HG02970 (cell line): ENCODE results near the gene EIF3L.

Experiments
- ATAC-seq: cut with Tn5 transposase; IDR thresholded peaks from one replicate; pipeline ENCODE4 v1.9.1; 2021; ENCODE audit warnings: mild to moderate bottlenecking, moderate library complexity, moderate number of reproducible peaks; ENCODE audit not compliant: unreplicated experiment, low FRiP score

The EIF3L gene

GRCh38 chr22:37816543-37817180 lies 32.6 kb upstream of the EIF3L start:
- ATAC-seq: no peak

- no peak for ATAC-seq
Observed at GRCh38 chr22:37817705-37818408, 31.4 kb upstream of the EIF3L start.

- ATAC-seq: no peak
Observed at GRCh38 chr22:37818409-37819104, 30.7 kb upstream of the EIF3L start.

GRCh38 chr22:37819105-37819433 lies 30.1 kb upstream of the EIF3L start:
- no peak for ATAC-seq

- ATAC-seq: no peak
Observed at GRCh38 chr22:37820350-37820749, 28.9 kb upstream of the EIF3L start.

GRCh38 chr22:37822079-37822833 lies 27.0 kb upstream of the EIF3L start:
- no peak for ATAC-seq

- ATAC-seq: no peak
Observed at GRCh38 chr22:37823134-37823985, 25.9 kb upstream of the EIF3L start, which contains the start of gene GALR3. TSS of gene GALR3 (plus strand) at chr22:37823382. CDS start at chr22:37823407, 25 bp downstream.

- no peak for ATAC-seq
Observed at GRCh38 chr22:37824674-37825641, 24.3 kb upstream of the EIF3L start.

GRCh38 chr22:37827056-37827455 lies 22.2 kb upstream of the EIF3L start:
- no peak for ATAC-seq

- ATAC-seq: no peak
Observed at GRCh38 chr22:37830093-37830842, 19.0 kb upstream of the EIF3L start.

- ATAC-seq: no peak
Observed at GRCh38 chr22:37831472-37831871, 17.7 kb upstream of the EIF3L start.

- ATAC-seq: no peak
Observed at GRCh38 chr22:37832022-37832857, 17.0 kb upstream of the EIF3L start.

GRCh38 chr22:37842015-37842793 lies 7.0 kb upstream of the EIF3L start:
- ATAC-seq: no peak

- peak; percentile 41 for ATAC-seq
Observed at GRCh38 chr22:37843741-37844089, 5.5 kb upstream of the EIF3L start.

- ATAC-seq: no peak
Observed at GRCh38 chr22:37844904-37845329, 4.3 kb upstream of the EIF3L start.

GRCh38 chr22:37846433-37846832 lies 2.8 kb upstream of the EIF3L start:
- no peak for ATAC-seq
